Measurements from ENCODE around the gene PSMD11. TPM values are rescaled to one million over a fixed set of nuclear protein-coding genes. Genes with fewer than 3 reads are reported as not detected.

Gene PSMD11
- total and polyA plus RNA-seq, 7 experiments from 2014 or later = 60.1 to 112 (median 70.4) TPM

- Histone ChIP-seq H3K4me1 (ENCODE audit: control insufficient read depth in 2 of 2, insufficient read depth in 2 of 2, low read length in 2 of 2) (peaks cover 16 to 49% of the 10 kb centered on the region in 2 donors), H3K27me3 (ENCODE audit: control insufficient read depth in 2 of 2, insufficient read depth in 2 of 2, low read length in 2 of 2) (no peaks in the 10 kb centered on the region), H3K36me3 (ENCODE audit: control insufficient read depth in 2 of 3, insufficient read depth in 3 of 3, low read length in 3 of 3) (no peaks in the 10 kb centered on the region), H3K27ac (ENCODE audit: low read depth, low read length) (no peak overlapping the region), H3K9me3 (ENCODE audit: control insufficient read depth in 2 of 3, low read length in 3 of 3) (no peaks in the 10 kb centered on the region), H3K4me3 (ENCODE audit: low read length) (no peak overlapping the region)
- DNase-seq (no peak), ATAC-seq (no peak)
- Mint-ChIP-seq H3K27me3 (no peaks in the 10 kb centered on the region), H3K36me3 (no peaks in the 10 kb centered on the region), H3K4me3 (peak overlapping the region in 1 of 10 donors; percentile 16), H3K9me3 (no peaks in the 10 kb centered on the region), H3K27ac (peak overlapping the region in 4 of 9 donors; percentile 22 to 52 (median 36)), H3K4me1 (peaks cover 23 to 82% (median 46%) of the 10 kb centered on the region in 7 donors)
- ChIA-PET POLR2A (interaction anchor here (0.8 to 10.3 kb wide), 5 partner anchors 8 to 37 kb away, joined by 3 to 191 read pairs (median 5); partner anchors contain the start of gene CDK5R1), CTCF (interaction anchor here (1.3 kb wide), 2 partner anchors 13 to 28 kb away, joined by 3 to 4 read pairs; no protein-coding TSS in a partner anchor)
- intact Hi-C loops (cut with micrococcal nuclease) = no loop called here
Measured at GRCh38 chr17:32496395-32497073, 52.2 kb downstream of the PSMD11 start.

GRCh38 chr17:32497431-32498205, 53.3 kb downstream of the PSMD11 start:
- Mint-ChIP-seq H3K36me3 (peaks cover 0 to 2% (median 0%) of the 10 kb centered on the region in 5 donors), H3K4me3 (peak overlapping the region in 1 of 10 donors; percentile 16), H3K27me3 (no peaks in the 10 kb centered on the region), H3K27ac (peak overlapping the region in 5 of 9 donors; percentile 24 to 81 (median 72)), H3K4me1 (peaks cover 22 to 82% (median 46%) of the 10 kb centered on the region in 7 donors), H3K9me3 (peaks cover 0 to 5% (median 0%) of the 10 kb centered on the region in 11 donors)
- no peak overlapping the region for H3K4me3 ChIP-seq (ENCODE audit: low read length)
- CTCF ChIA-PET = interaction anchor here (1.6 kb wide), 1 partner anchor 35 kb away, joined by 4 read pairs; no protein-coding TSS in a partner anchor
- H3K9me3 ChIP-seq (ENCODE audit: control insufficient read depth in 2 of 3, low read length in 3 of 3) = no peaks in the 10 kb centered on the region
- H3K4me1 ChIP-seq (ENCODE audit: control insufficient read depth in 2 of 2, insufficient read depth in 2 of 2, low read length in 2 of 2) = peaks cover 13 to 49% of the 10 kb centered on the region in 2 donors
- DNase-seq (no peak), ATAC-seq (no peak)
- no peaks in the 10 kb centered on the region for H3K36me3 ChIP-seq (ENCODE audit: control insufficient read depth in 2 of 3, insufficient read depth in 3 of 3, low read length in 3 of 3)
- POLR2A ChIA-PET = interaction anchor here (1.3 to 10.3 kb wide), 2 partner anchors 9 to 13 kb away, joined by 5 to 191 read pairs; partner anchors contain the start of gene CDK5R1
- H3K27me3 ChIP-seq (ENCODE audit: control insufficient read depth in 2 of 2, insufficient read depth in 2 of 2, low read length in 2 of 2) = no peaks in the 10 kb centered on the region
- H3K27ac ChIP-seq (ENCODE audit: low read depth, low read length) = no peak overlapping the region
- intact Hi-C loops (cut with micrococcal nuclease) = no loop called here

- Mint-ChIP-seq H3K9me3 (peaks cover 0 to 5% (median 0%) of the 10 kb centered on the region in 11 donors), H3K36me3 (peaks cover 0 to 4% (median 0%) of the 10 kb centered on the region in 5 donors), H3K4me1 (peaks cover 24 to 82% (median 46%) of the 10 kb centered on the region in 7 donors), H3K27me3 (no peaks in the 10 kb centered on the region), H3K4me3 (no peak overlapping the region), H3K27ac (peak overlapping the region in 5 of 9 donors; percentile 12 to 76 (median 72))
- ChIA-PET POLR2A (interaction anchor here (10.3 kb wide), 1 partner anchor 10 kb away, joined by 191 read pairs; the partner anchor contains the start of gene CDK5R1), CTCF (interaction anchor here (1.6 kb wide), 2 partner anchors 18 to 36 kb away, joined by 4 to 5 read pairs; no protein-coding TSS in a partner anchor)
- ATAC-seq (no peak), DNase-seq (no peak)
- Histone ChIP-seq H3K9me3 (ENCODE audit: control insufficient read depth in 2 of 3, low read length in 3 of 3) (no peaks in the 10 kb centered on the region), H3K36me3 (ENCODE audit: control insufficient read depth in 2 of 3, insufficient read depth in 3 of 3, low read length in 3 of 3) (no peaks in the 10 kb centered on the region), H3K27me3 (ENCODE audit: control insufficient read depth in 2 of 2, insufficient read depth in 2 of 2, low read length in 2 of 2) (no peaks in the 10 kb centered on the region), H3K4me3 (ENCODE audit: low read length) (no peak overlapping the region), H3K4me1 (ENCODE audit: control insufficient read depth in 2 of 2, insufficient read depth in 2 of 2, low read length in 2 of 2) (peaks cover 14 to 48% of the 10 kb centered on the region in 2 donors), H3K27ac (ENCODE audit: low read depth, low read length) (no peak overlapping the region)
- intact Hi-C loops (cut with micrococcal nuclease) = no loop called here
Measured at GRCh38 chr17:32498391-32498790, 54.1 kb downstream of the PSMD11 start.

GRCh38 chr17:32502013-32502412, 57.7 kb downstream of the PSMD11 start:
- ChIA-PET POLR2A (interaction anchor here (2.9 to 10.3 kb wide), 2 partner anchors 13 to 17 kb away, joined by 20 to 191 read pairs; partner anchors contain the start of gene CDK5R1), CTCF (interaction anchor here (1.2 to 1.7 kb wide), 2 partner anchors 11 to 18 kb away, joined by 3 to 5 read pairs; no protein-coding TSS in a partner anchor)
- no peak for DNase-seq
- no peak for ATAC-seq
- peaks cover 45 to 55% of the 10 kb centered on the region in 2 donors for H3K4me1 ChIP-seq (ENCODE audit: control insufficient read depth in 2 of 2, insufficient read depth in 2 of 2, low read length in 2 of 2)
- H3K27ac ChIP-seq (ENCODE audit: low read depth, low read length) = peak overlapping the region; percentile 70
- H3K27me3 Mint-ChIP-seq = no peaks in the 10 kb centered on the region
- intact Hi-C loops (cut with micrococcal nuclease) = no loop called here
- H3K4me3 ChIP-seq (ENCODE audit: low read length) = no peak overlapping the region
- H3K27me3 ChIP-seq (ENCODE audit: control insufficient read depth in 2 of 2, insufficient read depth in 2 of 2, low read length in 2 of 2) = no peaks in the 10 kb centered on the region
- H3K4me3 Mint-ChIP-seq = peak overlapping the region; percentile 39 to 81 (median 69)
- no peaks in the 10 kb centered on the region for H3K9me3 ChIP-seq (ENCODE audit: control insufficient read depth in 2 of 3, low read length in 3 of 3)
- peaks cover 47 to 88% (median 65%) of the 10 kb centered on the region in 7 donors for H3K4me1 Mint-ChIP-seq
- no peaks in the 10 kb centered on the region for H3K36me3 ChIP-seq (ENCODE audit: control insufficient read depth in 2 of 3, insufficient read depth in 3 of 3, low read length in 3 of 3)
- H3K36me3 Mint-ChIP-seq = peaks cover 0 to 6% (median 0%) of the 10 kb centered on the region in 5 donors
- peak overlapping the region; percentile 93 to 100 (median 98) for H3K27ac Mint-ChIP-seq
- H3K9me3 Mint-ChIP-seq = peaks cover 0 to 5% (median 0%) of the 10 kb centered on the region in 11 donors

- intact Hi-C loops (cut with micrococcal nuclease) = loop anchor here (1.0 kb wide), 6 partner anchors 10 to 107 kb away; no protein-coding TSS in a partner anchor
- H3K27me3 ChIP-seq (ENCODE audit: control insufficient read depth in 2 of 2, insufficient read depth in 2 of 2, low read length in 2 of 2) = no peaks in the 10 kb centered on the region
- ChIA-PET CTCF (interaction anchor here (3.5 kb wide), 1 partner anchor 15 kb away, joined by 20 read pairs; no protein-coding TSS in a partner anchor), POLR2A (interaction anchor here (8.5 to 10.3 kb wide), 2 partner anchors 14 to 16 kb away, joined by 135 to 191 read pairs; partner anchors contain the start of gene CDK5R1)
- H3K9me3 ChIP-seq (ENCODE audit: control insufficient read depth in 2 of 3, low read length in 3 of 3) = no peaks in the 10 kb centered on the region
- Mint-ChIP-seq H3K27me3 (no peaks in the 10 kb centered on the region), H3K4me1 (peaks cover 51 to 91% (median 71%) of the 10 kb centered on the region in 7 donors), H3K9me3 (peaks cover 0 to 5% (median 0%) of the 10 kb centered on the region in 11 donors), H3K36me3 (peaks cover 0 to 6% (median 0%) of the 10 kb centered on the region in 5 donors), H3K27ac (peak overlapping the region; percentile 93 to 100 (median 98)), H3K4me3 (peak overlapping the region; percentile 64 to 83 (median 74))
- no peaks in the 10 kb centered on the region for H3K36me3 ChIP-seq (ENCODE audit: control insufficient read depth in 2 of 3, insufficient read depth in 3 of 3, low read length in 3 of 3)
- peak overlapping the region; percentile 36 for H3K4me3 ChIP-seq (ENCODE audit: low read length)
- peaks cover 45 to 62% of the 10 kb centered on the region in 2 donors for H3K4me1 ChIP-seq (ENCODE audit: control insufficient read depth in 2 of 2, insufficient read depth in 2 of 2, low read length in 2 of 2)
- ATAC-seq = no peak
- H3K27ac ChIP-seq (ENCODE audit: low read depth, low read length) = peak overlapping the region; percentile 70
- no peak for DNase-seq
Measured at GRCh38 chr17:32502710-32503109, 58.4 kb downstream of the PSMD11 start.
